Subcutaneous adipose tissue (tissue), 4 donors: ENCODE measurements around the gene TMEM174. TPM values are rescaled to one million over a fixed set of nuclear protein-coding genes. Genes with fewer than 3 reads are reported as not detected.

ENCODE experiments used
- CTCF ChIP-seq: fragments of 450-650 bp; IDR thresholded peaks from one replicate; pipeline ENCODE4 v1.5.1; 2016; ENCODE audit warnings: low read depth, mild to moderate bottlenecking, control low read depth, antibody characterized with exemption, moderate library complexity
- total RNA-seq, 4 donors: library from RNA; depleted of rRNA; stranded (reverse); fragments of >200 nt; gene quantifications; one replicate each; pipeline ENCODE4 v1.1.0, GENCODE V29; 2016

TMEM174 gene
- total RNA-seq = not detected

- no peak for TF ChIP-seq CTCF
These were observed at the start of gene TMEM174 for GRCh38 chr5:73172951-73173350. TMEM174 (plus strand) TSS chr5:73173193; CDS start chr5:73173244, 51 bp downstream.

- no peak for TF ChIP-seq CTCF
These were observed 47.7 kb upstream of the TMEM174 start for GRCh38 chr5:73125289-73125688.

- no peak for TF ChIP-seq CTCF
These were observed 46.6 kb upstream of the TMEM174 start for GRCh38 chr5:73126381-73126780.

- TF ChIP-seq CTCF = no peak
These were observed 46.0 kb upstream of the TMEM174 start for GRCh38 chr5:73126957-73127356.

GRCh38 chr5:73129143-73129542, 43.9 kb upstream of the TMEM174 start:
- no peak for TF ChIP-seq CTCF

- no peak for TF ChIP-seq CTCF
These were observed 42.2 kb upstream of the TMEM174 start for GRCh38 chr5:73130811-73131210.

- no peak for TF ChIP-seq CTCF
These were observed 41.1 kb upstream of the TMEM174 start for GRCh38 chr5:73131711-73132425.
